Astrocyte of the cerebellum (primary cell): ENCODE results near the gene ACKR3.

Experiments used
- DNase-seq: peaks from one replicate; pipeline ENCODE4 v3.0.0-alpha.2; 2011; ENCODE audit warnings: low read depth
- H3K4me3 ChIP-seq: 2 replicates; pipeline ENCODE4 v1.5.1; 2011; ENCODE audit warnings: mild to moderate bottlenecking, low read depth, low read length, moderate library complexity
- CTCF ChIP-seq: IDR thresholded peaks from 2 replicates; pipeline ENCODE4 v1.5.1; 2012; ENCODE audit warnings: low read length, low read depth, moderate library complexity, mild to moderate bottlenecking; ENCODE audit errors: missing control alignments
- in situ Hi-C: cut with HindIII; loops from 2 replicates; pipeline ENCODE4 v1.10.0; 2017; ENCODE audit warnings: low sequenced_read_pairs

The ACKR3 gene

DNA sequence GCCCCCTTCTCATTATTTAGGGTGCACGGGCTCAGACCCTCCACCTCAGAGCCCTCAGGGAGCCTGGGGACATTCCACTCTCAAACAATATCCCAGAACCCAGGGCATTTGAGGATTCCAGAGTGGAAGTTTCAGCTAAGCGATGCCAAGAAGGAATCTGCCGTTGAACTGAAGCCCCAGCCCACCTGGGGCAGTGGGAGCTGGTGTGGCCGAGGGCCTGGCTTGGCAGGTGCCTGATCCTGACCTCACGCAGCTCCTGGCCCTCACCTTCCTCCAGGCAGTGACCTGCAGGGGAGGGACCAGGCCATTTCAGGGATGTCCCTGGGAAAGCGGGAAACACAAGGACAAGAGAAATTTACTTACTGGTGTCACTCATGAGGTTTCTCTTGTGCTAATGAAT lies 58.2 kb downstream of the ACKR3 start:
- TF ChIP-seq CTCF: no peak
- in situ Hi-C loops: no loop called here

DNA sequence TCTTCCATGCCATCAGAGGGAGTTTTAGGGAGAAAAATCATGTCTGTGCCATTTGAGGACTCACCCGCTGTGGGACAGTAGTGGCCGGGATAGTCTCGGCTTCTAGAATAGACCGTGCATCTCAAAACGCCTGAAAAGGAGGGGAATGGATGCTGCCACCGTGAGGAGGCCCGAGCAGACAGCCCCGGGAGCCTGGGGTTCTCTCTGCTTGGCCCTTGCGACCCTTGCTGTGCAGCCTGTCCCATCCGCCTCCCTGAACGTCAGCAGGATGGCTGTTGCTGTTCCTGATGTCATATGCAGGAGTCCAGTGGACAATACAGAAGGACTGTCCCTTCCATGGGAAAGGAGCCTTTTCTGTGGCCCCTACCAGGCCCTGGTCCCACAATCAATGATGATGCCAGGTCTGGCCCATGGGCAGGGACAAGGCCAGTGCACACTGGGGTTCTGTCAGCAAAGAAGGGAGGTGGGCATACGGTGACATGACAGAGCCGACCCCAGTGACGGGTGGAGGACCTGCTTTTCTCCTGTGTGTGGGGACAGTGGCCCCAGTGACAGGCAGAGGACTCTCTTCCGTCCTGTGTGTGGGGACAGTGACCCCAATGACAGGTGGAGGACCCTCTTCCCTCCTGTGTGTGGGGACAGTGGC lies 58.8 kb downstream of the ACKR3 start:
- TF ChIP-seq CTCF: no peak
- in situ Hi-C loops: no loop called here
- H3K4me3 ChIP-seq: no peak overlapping the region
- no peak for DNase-seq

More for the DNA sequence above, 58.2 kb downstream of the ACKR3 start:
- no peak overlapping the region for H3K4me3 ChIP-seq
- DNase-seq: no peak

DNA sequence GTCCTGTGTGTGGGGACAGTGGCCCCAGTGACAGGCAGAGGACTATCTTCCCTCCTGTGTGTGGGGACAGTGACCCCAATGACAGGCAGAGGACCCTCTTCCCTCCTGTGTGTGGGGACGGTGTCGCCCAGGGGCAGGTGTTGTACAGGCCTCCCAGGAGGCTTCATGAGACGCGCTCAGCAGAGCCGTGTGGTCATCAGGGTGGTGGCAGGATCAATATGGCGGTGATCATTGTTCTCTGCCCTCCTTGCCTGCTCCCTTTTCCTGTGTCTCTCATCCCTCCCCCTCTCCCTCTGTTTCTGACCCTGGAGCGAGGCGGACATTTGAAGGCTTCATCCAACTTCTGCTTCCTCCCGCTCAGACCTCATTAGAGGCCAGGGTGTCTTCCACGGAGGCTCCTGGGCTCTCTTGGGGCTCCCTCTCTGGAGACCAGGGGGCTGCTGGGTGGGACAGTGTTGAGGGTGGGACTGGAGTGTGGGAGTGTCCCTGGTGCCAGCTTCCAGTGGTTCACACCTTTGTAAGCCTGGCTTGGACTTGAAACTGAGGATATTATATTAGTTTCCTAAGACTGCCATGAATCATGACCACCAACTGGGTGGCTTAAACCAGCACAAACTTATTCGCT lies 59.5 kb downstream of the ACKR3 start:
- in situ Hi-C loops: no loop called here
- H3K4me3 ChIP-seq: no peak overlapping the region
- no peak for TF ChIP-seq CTCF
- no peak for DNase-seq

DNA sequence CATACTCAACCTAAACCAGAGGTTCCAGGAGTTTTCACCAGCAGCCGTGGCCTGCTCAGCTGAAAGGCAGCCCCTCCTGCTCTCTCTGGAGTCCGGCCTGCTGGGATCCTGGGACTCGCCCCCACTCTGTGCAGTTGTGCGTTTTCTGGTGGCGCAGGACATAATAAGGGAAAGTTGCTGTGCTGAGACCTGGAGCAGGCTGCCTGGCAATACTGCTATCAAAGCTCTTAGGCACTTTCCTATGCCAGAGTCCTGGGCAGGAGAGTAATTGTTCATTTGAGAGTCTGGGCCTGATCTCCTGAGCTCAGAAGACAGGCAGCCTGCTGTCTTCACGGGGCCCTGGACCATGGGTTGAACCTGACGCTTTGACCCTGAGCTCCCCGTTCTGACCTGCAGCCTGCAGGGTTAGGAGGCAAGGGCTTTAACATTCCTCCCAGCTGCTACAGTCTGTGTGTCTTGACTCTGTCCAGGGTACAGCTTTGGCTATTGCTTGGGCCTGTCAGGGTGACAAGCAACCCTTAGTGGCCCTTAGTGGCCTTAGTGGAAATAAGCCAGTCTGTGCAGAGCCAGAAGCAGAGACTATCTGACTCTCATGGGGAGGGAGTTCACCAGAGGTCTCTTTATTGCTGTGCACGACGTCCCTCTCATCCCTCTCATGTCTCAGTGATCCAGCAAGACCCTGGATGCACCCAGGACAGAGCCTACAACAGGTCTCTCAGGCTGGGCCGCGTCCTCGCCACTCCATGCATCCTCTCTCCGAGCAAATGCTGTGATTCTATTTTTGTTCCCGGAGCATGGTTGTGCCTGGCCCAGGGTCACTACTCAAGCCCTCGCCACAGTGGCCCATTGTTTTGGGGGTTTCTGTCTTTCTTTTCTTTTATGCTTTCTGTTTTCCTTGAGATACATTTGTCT lies 60.6 kb downstream of the ACKR3 start:
- no peak for TF ChIP-seq CTCF

DNA sequence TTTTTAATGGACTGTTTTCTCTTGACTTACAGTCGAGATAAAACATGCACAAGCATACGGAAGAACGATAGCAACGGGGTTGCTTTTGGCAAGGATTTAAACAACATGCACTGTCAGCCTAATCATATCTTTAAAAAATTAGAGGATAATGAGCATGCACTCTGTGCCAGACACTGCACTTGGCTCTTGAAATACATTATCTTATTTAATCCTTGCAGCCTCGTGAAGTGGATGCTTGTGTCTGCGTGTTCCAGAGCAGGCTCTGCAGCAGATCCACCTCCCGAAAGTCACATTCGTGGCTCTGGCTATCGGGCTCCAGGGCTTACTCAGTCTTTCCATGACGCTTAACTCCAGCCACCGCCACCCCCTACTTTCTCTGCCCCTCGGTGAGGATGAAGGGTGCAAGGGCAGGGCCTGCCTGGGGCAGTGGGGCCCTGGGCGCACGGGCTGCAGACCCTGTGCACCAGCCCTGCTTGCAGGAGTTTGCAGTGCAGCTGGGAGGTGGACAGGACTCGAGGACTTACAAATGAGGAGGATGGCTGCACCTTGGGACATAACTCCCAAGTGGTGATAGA lies 61.7 kb downstream of the ACKR3 start:
- in situ Hi-C loops: no loop called here
- TF ChIP-seq CTCF: no peak
- no peak for DNase-seq
- H3K4me3 ChIP-seq: no peak overlapping the region

More for the DNA sequence above, 60.6 kb downstream of the ACKR3 start:
- no peak overlapping the region for H3K4me3 ChIP-seq
- in situ Hi-C loops: no loop called here
- no peak for DNase-seq

GRCh38 chr2:236631856-236632291 lies 62.2 kb downstream of the ACKR3 start:
- in situ Hi-C loops: no loop called here
- no peak for TF ChIP-seq CTCF
- no peak overlapping the region for H3K4me3 ChIP-seq
- no peak for DNase-seq
